A549 (cell line): ENCODE results near the gene PNPLA2. TPM values are rescaled to one million over a fixed set of nuclear protein-coding genes. Genes with fewer than 3 reads are reported as not detected.

ENCODE experiments used
- ATAC-seq, 2 experiments: fragments of 200-7000 bp in 1 of 2; fragments of >200 bp in 1 of 2; cut with Nextera tagmentation in 1 of 2; cut with Tn5 transposase in 1 of 2; 3 replicates each; pipeline versions ENCODE4 v1.8.0 to v1.9.1; 2018 to 2020; ENCODE audit warnings: mild to moderate bottlenecking in 1 of 2, moderate library complexity in 1 of 2
- CTCF ChIA-PET: fragments of 300-600 bp; sonication (Branson Sonifier 250); formaldehyde crosslinking; extraction: SDS; loops from one replicate; lab custom pipeline; 2021; ENCODE audit warnings: antibody characterized with exemption, inconsistent platforms; lab: Yijun Ruan, JAX
- POLR2A ChIA-PET: fragments of 350-600 bp; formaldehyde crosslinking; extraction: SDS; loops from one replicate; lab custom pipeline; 2021; ENCODE audit warnings: antibody characterized with exemption, inconsistent platforms; lab: Yijun Ruan, JAX
- DNase-seq, 2 experiments: peaks; one replicate each; pipeline versions ENCODE4 v3.0.0 to v3.0.0-alpha.2; 2011 to 2016; ENCODE audit warnings: low read depth in 1 of 2, low spot score in 1 of 2
- FAIRE-seq: peaks from 2 replicates; lab custom pipeline; 2011; peaks lifted over from hg19 to GRCh38; lab: Jason Lieb, UNC
- H3K27ac ChIP-seq, 2 experiments: fragments of >200 bp; sonication (Bioruptor Twin); formaldehyde crosslinking; 3 replicates each; pipeline ENCODE4 v1.5.1; 2016 to 2017
- H3K4me1 ChIP-seq: fragments of >200 bp; sonication (Bioruptor Twin); formaldehyde crosslinking; 3 replicates; pipeline ENCODE4 v1.6.1; 2016
- H3K4me2 ChIP-seq: fragments of >200 bp; sonication (Bioruptor Twin); formaldehyde crosslinking; 3 replicates; pipeline ENCODE4 v1.6.1; 2016
- H3K4me3 ChIP-seq: fragments of >200 bp; sonication (Bioruptor Twin); formaldehyde crosslinking; 3 replicates; pipeline ENCODE4 v1.5.1; 2016
- H3K9me3 ChIP-seq: fragments of >200 bp; sonication (Bioruptor Twin); formaldehyde crosslinking; 3 replicates; pipeline ENCODE4 v1.6.1; 2016
- BHLHE40 ChIP-seq: IDR thresholded peaks from 2 replicates; pipeline ENCODE4 v1.6.1; 2012; ENCODE audit warnings: low read depth, low read length, inconsistent platforms
- CBX2 ChIP-seq: fragments of 200-600 bp; sonication (generic); IDR thresholded peaks from 2 replicates; pipeline ENCODE4 v1.6.1; 2016; ENCODE audit warnings: low read depth, mild to moderate bottlenecking, borderline replicate concordance
- CBX8 ChIP-seq: fragments of 200-600 bp; sonication (generic); IDR thresholded peaks from 2 replicates; pipeline ENCODE4 v1.6.1; 2016
- CEBPB ChIP-seq, 2 experiments: fragments of >200 bp in 1 of 2; sonication (Bioruptor Twin) in 1 of 2; formaldehyde crosslinking in 1 of 2; IDR thresholded peaks; 2 replicates each; pipeline ENCODE4 v1.6.1; 2012 to 2016
- CHD2 ChIP-seq: fragments of 150-350 bp; IDR thresholded peaks from 2 replicates; pipeline ENCODE4 v1.6.1; 2014; ENCODE audit warnings: low read length; ENCODE audit not compliant: partially characterized antibody
- CHD4 ChIP-seq: fragments of 200-600 bp; sonication (generic); IDR thresholded peaks from 2 replicates; pipeline ENCODE4 v1.6.1; 2016; ENCODE audit warnings: antibody characterized with exemption, mild to moderate bottlenecking, borderline replicate concordance
- EHMT2 ChIP-seq: fragments of 200-600 bp; sonication (generic); IDR thresholded peaks from 2 replicates; pipeline ENCODE4 v1.6.1; 2016; ENCODE audit warnings: antibody characterized with exemption, low read depth, mild to moderate bottlenecking, moderate library complexity
- FOSB ChIP-seq: fragments of 250-450 bp; sonication (Bioruptor Pico); IDR thresholded peaks from 2 replicates; pipeline ENCODE4 v1.5.0; 2020; ENCODE audit warnings: mild to moderate bottlenecking, moderate library complexity
- GATA3 ChIP-seq: IDR thresholded peaks from 2 replicates; pipeline ENCODE4 v1.6.1; 2012; ENCODE audit warnings: borderline replicate concordance
- HEYL ChIP-seq: fragments of 250-450 bp; sonication (Bioruptor Pico); IDR thresholded peaks from 2 replicates; pipeline ENCODE4 v1.8.0; 2021; ENCODE audit warnings: mild to moderate bottlenecking, moderate library complexity
- HOXA7 ChIP-seq: fragments of 250-450 bp; sonication (Bioruptor Pico); IDR thresholded peaks from 2 replicates; pipeline ENCODE4 v1.5.0; 2020; ENCODE audit warnings: mild to moderate bottlenecking, moderate library complexity
- JUNB ChIP-seq: fragments of >200 bp; sonication (Bioruptor Twin); formaldehyde crosslinking; IDR thresholded peaks from 2 replicates; pipeline ENCODE4 v1.6.1; 2016
- MAFK ChIP-seq: fragments of 450-650 bp; IDR thresholded peaks from 2 replicates; pipeline ENCODE4 v1.6.1; 2014; ENCODE audit not compliant: partially characterized antibody
- MYC ChIP-seq: IDR thresholded peaks from 2 replicates; pipeline ENCODE4 v1.6.1; 2012; ENCODE audit warnings: mild to moderate bottlenecking, inconsistent platforms, low read length, improper control_type of control experiment, borderline replicate concordance
- NR3C1 ChIP-seq: fragments of >200 bp; sonication (Bioruptor Twin); formaldehyde crosslinking; IDR thresholded peaks from 3 replicates; pipeline ENCODE4 v1.6.1; 2017
- PHF8 ChIP-seq: fragments of 200-600 bp; sonication (generic); IDR thresholded peaks from 2 replicates; pipeline ENCODE4 v1.6.1; 2016; ENCODE audit warnings: low read depth, mild to moderate bottlenecking, antibody characterized with exemption, moderate library complexity, borderline replicate concordance
- RARB ChIP-seq: fragments of 250-450 bp; sonication (Bioruptor Pico); IDR thresholded peaks from 2 replicates; pipeline ENCODE4 v1.8.0; 2021; ENCODE audit warnings: mild to moderate bottlenecking, moderate library complexity
- SMC3 ChIP-seq: fragments of >200 bp; sonication (Bioruptor Twin); formaldehyde crosslinking; IDR thresholded peaks from 3 replicates; pipeline ENCODE4 v1.6.1; 2018; ENCODE audit warnings: inconsistent platforms
- ZC3H11A ChIP-seq: fragments of 450-650 bp; IDR thresholded peaks from 2 replicates; pipeline ENCODE4 v1.6.1; 2014; ENCODE audit warnings: antibody characterized with exemption, mild to moderate bottlenecking
- ZNF302 ChIP-seq: fragments of 250-450 bp; sonication (Bioruptor Pico); IDR thresholded peaks from 2 replicates; pipeline ENCODE4 v1.9.0; 2021; ENCODE audit warnings: inconsistent platforms, mild to moderate bottlenecking, moderate library complexity
- ZSCAN20 ChIP-seq: fragments of 250-450 bp; sonication (Bioruptor Pico); IDR thresholded peaks from 2 replicates; pipeline ENCODE4 v1.8.0; 2022; ENCODE audit warnings: mild to moderate bottlenecking, moderate library complexity
- WGBS: methylation state at CpG from one replicate; pipeline ENCODE4 v1.1.6; 2017; ENCODE audit errors: missing lambda C conversion rate; 5-methylcytosine and 5-hydroxymethylcytosine counted together
- polyA plus RNA-seq, 4 experiments: library from polyadenylated mRNA; depleted of rRNA in 3 of 4; stranded (reverse); fragments of >200 nt; fragmentation: RNase III in 1 of 4; extraction: RNeasy Plus Mini Kit Qiagen cat#74134 plus additional on column Dnase treatment in 1 of 4; gene quantifications; 2 replicates in 3 of 4; 3 replicates in 1 of 4; pipeline ENCODE4 v1.2.3, GENCODE V29; 2011 to 2017
- TF ChIP-seq, protein P1 (sequence below): fragments of 450-650 bp; IDR thresholded peaks from 2 replicates; pipeline ENCODE4 v1.6.1; 2014; ENCODE audit warnings: antibody characterized with exemption
- TF ChIP-seq, protein P2 (sequence below): fragments of 250-450 bp; sonication (Bioruptor Pico); IDR thresholded peaks from 2 replicates; pipeline ENCODE4 v1.5.0; 2021; ENCODE audit warnings: mild to moderate bottlenecking, moderate library complexity, borderline replicate concordance
- TF ChIP-seq, protein P3 (sequence below): fragments of >200 bp; sonication (Bioruptor Twin); formaldehyde crosslinking; IDR thresholded peaks from 3 replicates; pipeline ENCODE4 v1.5.1; 2016
- TF ChIP-seq, protein P4 (sequence below): fragments of 150-350 bp; IDR thresholded peaks from 2 replicates; pipeline ENCODE4 v1.6.1; 2014; ENCODE audit warnings: low read depth, mild to moderate bottlenecking, low read length
- TF ChIP-seq, protein P5 (sequence below): IDR thresholded peaks from 2 replicates; pipeline ENCODE4 v1.6.1; 2012; ENCODE audit warnings: low read depth, borderline replicate concordance

Gene PNPLA2
- polyA plus RNA-seq, 2 of the 4 experiments (the other 2 are of a cell fraction) = 13.2 to 25.4 TPM

DNA sequence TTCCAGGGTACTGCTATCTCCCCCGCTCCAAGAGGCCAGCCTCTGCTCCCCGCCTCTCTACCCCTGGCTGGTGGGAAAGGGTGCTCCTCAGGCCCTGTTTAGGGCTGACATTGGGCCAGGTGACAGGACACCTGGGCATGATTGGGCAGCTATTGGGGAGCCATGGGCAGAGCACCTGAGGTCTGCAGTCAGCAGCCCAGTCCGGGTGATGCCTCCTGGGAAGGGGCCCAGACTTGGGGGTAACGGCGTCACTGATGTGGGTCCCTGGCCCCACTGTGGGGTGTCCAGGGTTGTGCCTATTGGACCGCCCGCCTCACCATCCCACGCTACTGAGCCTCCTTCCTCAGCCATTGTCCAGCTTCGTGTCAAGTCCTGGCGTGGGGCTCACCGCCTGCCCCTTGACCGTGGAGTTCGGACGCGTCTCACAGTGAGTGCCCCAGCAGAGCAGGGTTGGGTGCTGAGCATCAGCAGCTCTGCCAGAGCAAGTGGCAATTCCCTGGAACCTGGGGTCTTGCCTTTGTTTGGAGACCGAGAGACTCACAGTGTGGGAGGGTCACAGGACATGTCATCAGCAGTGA lies 38.7 kb upstream of the PNPLA2 start:
- no peak for FAIRE-seq
- Histone ChIP-seq H3K4me1 (peaks cover 21% of the 10 kb centered on the region), H3K27ac (no peak overlapping the region), H3K4me3 (no peak overlapping the region), H3K4me2 (no peak overlapping the region), H3K9me3 (no peaks in the 10 kb centered on the region)
- TF ChIP-seq NR3C1 = no peak
- no peak for TF ChIP-seq CHD2
- no peak for TF ChIP-seq MYC
- no peak for TF ChIP-seq GATA3
- TF ChIP-seq, protein P1, sequence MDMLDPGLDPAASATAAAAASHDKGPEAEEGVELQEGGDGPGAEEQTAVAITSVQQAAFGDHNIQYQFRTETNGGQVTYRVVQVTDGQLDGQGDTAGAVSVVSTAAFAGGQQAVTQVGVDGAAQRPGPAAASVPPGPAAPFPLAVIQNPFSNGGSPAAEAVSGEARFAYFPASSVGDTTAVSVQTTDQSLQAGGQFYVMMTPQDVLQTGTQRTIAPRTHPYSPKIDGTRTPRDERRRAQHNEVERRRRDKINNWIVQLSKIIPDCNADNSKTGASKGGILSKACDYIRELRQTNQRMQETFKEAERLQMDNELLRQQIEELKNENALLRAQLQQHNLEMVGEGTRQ = no peak
- no peak for TF ChIP-seq MAFK
- TF ChIP-seq, protein P2, sequence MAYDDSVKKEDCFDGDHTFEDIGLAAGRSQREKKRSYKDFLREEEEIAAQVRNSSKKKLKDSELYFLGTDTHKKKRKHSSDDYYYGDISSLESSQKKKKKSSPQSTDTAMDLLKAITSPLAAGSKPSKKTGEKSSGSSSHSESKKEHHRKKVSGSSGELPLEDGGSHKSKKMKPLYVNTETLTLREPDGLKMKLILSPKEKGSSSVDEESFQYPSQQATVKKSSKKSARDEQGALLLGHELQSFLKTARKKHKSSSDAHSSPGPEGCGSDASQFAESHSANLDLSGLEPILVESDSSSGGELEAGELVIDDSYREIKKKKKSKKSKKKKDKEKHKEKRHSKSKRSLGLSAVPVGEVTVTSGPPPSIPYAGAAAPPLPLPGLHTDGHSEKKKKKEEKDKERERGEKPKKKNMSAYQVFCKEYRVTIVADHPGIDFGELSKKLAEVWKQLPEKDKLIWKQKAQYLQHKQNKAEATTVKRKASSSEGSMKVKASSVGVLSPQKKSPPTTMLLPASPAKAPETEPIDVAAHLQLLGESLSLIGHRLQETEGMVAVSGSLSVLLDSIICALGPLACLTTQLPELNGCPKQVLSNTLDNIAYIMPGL (CRISPR knock-in tag) = no peak
- TF ChIP-seq JUNB = no peak
- no peak for TF ChIP-seq ZSCAN20 (CRISPR knock-in tag)
- TF ChIP-seq, protein P3, sequence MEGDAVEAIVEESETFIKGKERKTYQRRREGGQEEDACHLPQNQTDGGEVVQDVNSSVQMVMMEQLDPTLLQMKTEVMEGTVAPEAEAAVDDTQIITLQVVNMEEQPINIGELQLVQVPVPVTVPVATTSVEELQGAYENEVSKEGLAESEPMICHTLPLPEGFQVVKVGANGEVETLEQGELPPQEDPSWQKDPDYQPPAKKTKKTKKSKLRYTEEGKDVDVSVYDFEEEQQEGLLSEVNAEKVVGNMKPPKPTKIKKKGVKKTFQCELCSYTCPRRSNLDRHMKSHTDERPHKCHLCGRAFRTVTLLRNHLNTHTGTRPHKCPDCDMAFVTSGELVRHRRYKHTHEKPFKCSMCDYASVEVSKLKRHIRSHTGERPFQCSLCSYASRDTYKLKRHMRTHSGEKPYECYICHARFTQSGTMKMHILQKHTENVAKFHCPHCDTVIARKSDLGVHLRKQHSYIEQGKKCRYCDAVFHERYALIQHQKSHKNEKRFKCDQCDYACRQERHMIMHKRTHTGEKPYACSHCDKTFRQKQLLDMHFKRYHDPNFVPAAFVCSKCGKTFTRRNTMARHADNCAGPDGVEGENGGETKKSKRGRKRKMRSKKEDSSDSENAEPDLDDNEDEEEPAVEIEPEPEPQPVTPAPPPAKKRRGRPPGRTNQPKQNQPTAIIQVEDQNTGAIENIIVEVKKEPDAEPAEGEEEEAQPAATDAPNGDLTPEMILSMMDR = no peak
- TF ChIP-seq CBX8 = no peak
- no peak for TF ChIP-seq SMC3
- TF ChIP-seq, protein P4, sequence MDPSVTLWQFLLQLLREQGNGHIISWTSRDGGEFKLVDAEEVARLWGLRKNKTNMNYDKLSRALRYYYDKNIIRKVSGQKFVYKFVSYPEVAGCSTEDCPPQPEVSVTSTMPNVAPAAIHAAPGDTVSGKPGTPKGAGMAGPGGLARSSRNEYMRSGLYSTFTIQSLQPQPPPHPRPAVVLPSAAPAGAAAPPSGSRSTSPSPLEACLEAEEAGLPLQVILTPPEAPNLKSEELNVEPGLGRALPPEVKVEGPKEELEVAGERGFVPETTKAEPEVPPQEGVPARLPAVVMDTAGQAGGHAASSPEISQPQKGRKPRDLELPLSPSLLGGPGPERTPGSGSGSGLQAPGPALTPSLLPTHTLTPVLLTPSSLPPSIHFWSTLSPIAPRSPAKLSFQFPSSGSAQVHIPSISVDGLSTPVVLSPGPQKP = no peak
- no peak for TF ChIP-seq PHF8
- TF ChIP-seq CHD4 = no peak
- no peak for TF ChIP-seq CEBPB (IDR thresholded peaks at IDR 0.05)
- no peak for DNase-seq
- ChIA-PET CTCF (interaction anchor here (1.2 to 5.7 kb wide), 2 partner anchors 15 to 57 kb away, joined by 3 to 44 read pairs; no protein-coding TSS in a partner anchor), POLR2A (no interaction called here)
- ATAC-seq = no peak
- WGBS = 95% methylated on average over 13 of the region's 16 CpGs

DNA sequence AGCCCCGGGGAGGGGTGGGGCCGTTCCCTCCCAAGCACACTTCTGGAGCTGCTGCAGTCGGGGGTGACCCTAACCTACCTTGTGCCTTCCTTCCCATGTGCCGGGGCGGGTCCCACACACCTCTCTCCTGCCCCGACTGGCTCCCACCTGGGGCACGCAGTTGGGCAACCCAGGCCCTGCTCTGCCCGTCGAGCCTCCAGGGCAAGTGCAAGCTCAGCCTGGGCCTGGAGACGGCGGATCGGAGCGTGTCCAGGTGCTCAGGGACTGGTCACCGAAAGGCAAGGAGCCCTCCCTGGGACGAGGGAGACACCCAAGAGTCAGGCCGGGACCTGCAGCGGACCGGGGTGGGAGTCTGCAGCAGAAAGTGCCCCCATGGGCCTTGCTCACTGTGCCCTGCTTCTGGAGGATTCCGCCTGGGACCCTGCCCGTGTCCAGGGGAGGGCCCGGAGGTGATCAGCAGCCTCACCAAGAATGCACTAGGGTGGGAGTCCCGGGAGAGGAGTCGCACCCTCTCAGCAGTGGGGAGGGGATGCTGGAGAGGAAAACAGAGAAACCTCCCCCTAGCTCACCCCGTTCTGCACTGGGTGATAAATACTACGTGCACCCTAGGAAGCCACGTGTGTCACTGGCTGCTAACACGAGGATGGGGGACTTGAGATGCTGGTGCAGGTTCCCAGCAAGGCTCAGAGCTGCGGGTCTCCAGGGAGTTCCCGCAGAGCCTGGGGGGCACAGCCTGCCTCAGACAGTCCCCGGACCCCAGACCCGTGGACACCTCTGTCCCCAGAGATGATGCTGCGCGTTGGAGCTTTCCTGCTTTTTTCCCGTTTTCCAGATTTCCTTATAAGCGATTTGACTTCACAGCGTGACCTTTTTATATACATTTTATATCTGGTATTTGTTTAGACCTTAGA lies 36.2 kb upstream of the PNPLA2 start:
- Histone ChIP-seq H3K4me2 (no peak overlapping the region), H3K27ac (no peak overlapping the region), H3K4me3 (no peak overlapping the region), H3K4me1 (peaks cover 7% of the 10 kb centered on the region), H3K9me3 (no peaks in the 10 kb centered on the region)
- no peak for ATAC-seq
- TF ChIP-seq ZNF302 (no peak), BHLHE40 (no peak), RARB (CRISPR knock-in tag) (no peak), ZC3H11A (no peak), CBX2 (no peak), JUNB (no peak), HEYL (CRISPR knock-in tag) (no peak), FOSB (no peak), HOXA7 (CRISPR knock-in tag) (no peak), EHMT2 (no peak), GATA3 (no peak)
- TF ChIP-seq, protein P5, sequence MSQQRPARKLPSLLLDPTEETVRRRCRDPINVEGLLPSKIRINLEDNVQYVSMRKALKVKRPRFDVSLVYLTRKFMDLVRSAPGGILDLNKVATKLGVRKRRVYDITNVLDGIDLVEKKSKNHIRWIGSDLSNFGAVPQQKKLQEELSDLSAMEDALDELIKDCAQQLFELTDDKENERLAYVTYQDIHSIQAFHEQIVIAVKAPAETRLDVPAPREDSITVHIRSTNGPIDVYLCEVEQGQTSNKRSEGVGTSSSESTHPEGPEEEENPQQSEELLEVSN = no peak
- no peak for FAIRE-seq
- no peak for DNase-seq
- POLR2A ChIA-PET = no interaction called here
- CTCF ChIA-PET = interaction anchor here (0.9 to 2.2 kb wide), 8 partner anchors 9 to 86 kb away, joined by 3 to 14 read pairs (median 6); partner anchors contain the start of gene SLC25A22
- WGBS = 86% methylated on average over 27 of the region's 36 CpGs
